Measurements from ENCODE around the gene HPN. TPM values are rescaled to one million over a fixed set of nuclear protein-coding genes. Genes with fewer than 3 reads are reported as not detected.

HPN gene
- total and polyA plus RNA-seq, 7 experiments from 2014 or later: not detected

GRCh38 chr19:35042056-35042730, 672 bp downstream of the HPN start:
- Histone ChIP-seq H3K36me3 (ENCODE audit: control insufficient read depth in 2 of 3, insufficient read depth in 3 of 3, low read length in 3 of 3) (no peaks in the 10 kb centered on the region), H3K9me3 (ENCODE audit: control insufficient read depth in 2 of 3, low read length in 3 of 3) (no peaks in the 10 kb centered on the region), H3K4me3 (ENCODE audit: low read length) (no peak overlapping the region), H3K27me3 (ENCODE audit: control insufficient read depth in 2 of 2, insufficient read depth in 2 of 2, low read length in 2 of 2) (no peaks in the 10 kb centered on the region), H3K27ac (ENCODE audit: low read depth, low read length) (no peak overlapping the region), H3K4me1 (ENCODE audit: control insufficient read depth in 2 of 2, insufficient read depth in 2 of 2, low read length in 2 of 2) (peaks cover 15 to 16% of the 10 kb centered on the region in 2 donors)
- ChIA-PET POLR2A (interaction anchor here (0.8 to 1.7 kb wide), 2 partner anchors 21 to 47 kb away, joined by 3 to 4 read pairs; no protein-coding TSS in a partner anchor), CTCF (no interaction called here)
- no peaks in the 10 kb centered on the region for H3K36me3 Mint-ChIP-seq
- peaks cover 0 to 33% (median 10%) of the 10 kb centered on the region in 5 donors for H3K27me3 Mint-ChIP-seq
- H3K4me3 Mint-ChIP-seq: peak overlapping the region in 7 of 10 donors; percentile 6 to 92 (median 25)
- peaks cover 0 to 3% (median 0%) of the 10 kb centered on the region in 11 donors for H3K9me3 Mint-ChIP-seq
- peaks cover 30 to 57% (median 51%) of the 10 kb centered on the region in 7 donors for H3K4me1 Mint-ChIP-seq
- peak overlapping the region in 3 of 9 donors; percentile 32 to 51 (median 36) for H3K27ac Mint-ChIP-seq
- ATAC-seq (no peak), DNase-seq (no peak)
- intact Hi-C loops (cut with micrococcal nuclease): loop anchor here (5.0 to 10.0 kb wide), 2 partner anchors 40 to 53 kb away; partner anchors contain the start of gene GRAMD1A (in 1 of the 2)

DNA sequence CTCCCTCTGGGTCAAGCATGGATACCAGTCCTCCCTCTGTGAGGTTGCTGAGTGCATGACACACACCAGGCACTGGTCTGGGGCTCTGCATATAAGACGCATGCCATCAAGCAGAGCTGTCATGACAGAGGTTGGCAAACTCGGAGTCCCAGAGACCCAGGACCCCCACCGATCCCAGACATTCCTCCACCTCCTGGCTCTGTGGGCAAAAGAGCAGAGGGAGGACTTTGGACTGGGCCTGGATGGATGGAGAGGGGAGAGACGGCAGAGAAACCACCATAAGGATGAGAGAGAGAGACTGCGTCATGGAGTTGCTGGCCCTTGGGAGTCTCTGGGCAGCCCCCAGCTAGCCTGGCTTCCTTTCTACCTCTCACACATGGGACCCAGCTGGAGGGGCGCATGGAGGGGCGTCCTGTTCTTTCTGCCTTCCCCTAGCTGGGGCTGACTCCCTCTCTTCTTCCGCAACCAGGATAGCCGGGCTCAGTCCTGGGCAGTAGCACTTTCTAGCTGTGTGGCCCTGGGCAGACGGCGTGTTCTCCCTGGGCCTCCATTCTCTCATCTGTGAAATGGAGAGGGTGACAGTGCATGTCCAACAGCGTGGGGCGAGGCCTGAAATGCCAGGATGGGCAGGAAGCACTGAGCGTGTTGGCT, 1.6 kb downstream of the HPN start:
- H3K27me3 ChIP-seq (ENCODE audit: control insufficient read depth in 2 of 2, insufficient read depth in 2 of 2, low read length in 2 of 2): no peaks in the 10 kb centered on the region
- peaks cover 0 to 3% (median 0%) of the 10 kb centered on the region in 11 donors for H3K9me3 Mint-ChIP-seq
- H3K36me3 Mint-ChIP-seq: no peaks in the 10 kb centered on the region
- peak overlapping the region in 4 of 10 donors; percentile 21 to 54 (median 47) for H3K4me3 Mint-ChIP-seq
- no peak overlapping the region for H3K27ac ChIP-seq (ENCODE audit: low read depth, low read length)
- H3K4me3 ChIP-seq (ENCODE audit: low read length): no peak overlapping the region
- no peak overlapping the region for H3K27ac Mint-ChIP-seq
- no peaks in the 10 kb centered on the region for H3K36me3 ChIP-seq (ENCODE audit: control insufficient read depth in 2 of 3, insufficient read depth in 3 of 3, low read length in 3 of 3)
- peaks cover 0 to 31% (median 10%) of the 10 kb centered on the region in 5 donors for H3K27me3 Mint-ChIP-seq
- DNase-seq (no peak), ATAC-seq (no peak)
- H3K4me1 ChIP-seq (ENCODE audit: control insufficient read depth in 2 of 2, insufficient read depth in 2 of 2, low read length in 2 of 2): peaks cover 15 to 16% of the 10 kb centered on the region in 2 donors
- no peaks in the 10 kb centered on the region for H3K9me3 ChIP-seq (ENCODE audit: control insufficient read depth in 2 of 3, low read length in 3 of 3)
- CTCF ChIA-PET: interaction anchor here (0.8 to 2.2 kb wide), 3 partner anchors 29 to 98 kb away, joined by 3 to 12 read pairs (median 8); no protein-coding TSS in a partner anchor
- POLR2A ChIA-PET: interaction anchor here (1.1 to 2.0 kb wide), 2 partner anchors 29 to 70 kb away, joined by 3 to 6 read pairs; no protein-coding TSS in a partner anchor
- intact Hi-C loops (cut with micrococcal nuclease): loop anchor here (5.0 to 10.0 kb wide), 2 partner anchors 41 to 52 kb away; partner anchors contain the start of gene GRAMD1A (in 1 of the 2)
- peaks cover 30 to 52% (median 48%) of the 10 kb centered on the region in 7 donors for H3K4me1 Mint-ChIP-seq

GRCh38 chr19:35043906-35044305, 2.4 kb downstream of the HPN start:
- Mint-ChIP-seq H3K4me3 (peak overlapping the region in 3 of 10 donors; percentile 24 to 49 (median 41)), H3K9me3 (peaks cover 0 to 3% (median 0%) of the 10 kb centered on the region in 11 donors), H3K27me3 (peaks cover 0 to 34% (median 10%) of the 10 kb centered on the region in 5 donors), H3K27ac (peak overlapping the region in 4 of 9 donors; percentile 40 to 78 (median 68)), H3K36me3 (no peaks in the 10 kb centered on the region), H3K4me1 (peaks cover 30 to 45% (median 44%) of the 10 kb centered on the region in 7 donors)
- Histone ChIP-seq H3K9me3 (ENCODE audit: control insufficient read depth in 2 of 3, low read length in 3 of 3) (no peaks in the 10 kb centered on the region), H3K4me3 (ENCODE audit: low read length) (no peak overlapping the region), H3K27me3 (ENCODE audit: control insufficient read depth in 2 of 2, insufficient read depth in 2 of 2, low read length in 2 of 2) (no peaks in the 10 kb centered on the region), H3K36me3 (ENCODE audit: control insufficient read depth in 2 of 3, insufficient read depth in 3 of 3, low read length in 3 of 3) (no peaks in the 10 kb centered on the region), H3K27ac (ENCODE audit: low read depth, low read length) (no peak overlapping the region), H3K4me1 (ENCODE audit: control insufficient read depth in 2 of 2, insufficient read depth in 2 of 2, low read length in 2 of 2) (peaks cover 15 to 16% of the 10 kb centered on the region in 2 donors)
- CTCF ChIA-PET: interaction anchor here (0.5 to 2.2 kb wide), 13 partner anchors 8 to 452 kb away, joined by 3 to 12 read pairs (median 3); partner anchors contain the start of gene ZNF30
- ATAC-seq: no peak
- intact Hi-C loops (cut with micrococcal nuclease): loop anchor here (1.0 to 10.0 kb wide), 6 partner anchors 13 to 71 kb away; partner anchors contain the start of genes GRAMD1A (in 1 of the 2) and SCN1B (in 1 of the 2)
- POLR2A ChIA-PET: interaction anchor here (0.7 to 2.0 kb wide), 4 partner anchors 12 to 71 kb away, joined by 3 to 6 read pairs (median 4); no protein-coding TSS in a partner anchor
- DNase-seq: no peak

DNA sequence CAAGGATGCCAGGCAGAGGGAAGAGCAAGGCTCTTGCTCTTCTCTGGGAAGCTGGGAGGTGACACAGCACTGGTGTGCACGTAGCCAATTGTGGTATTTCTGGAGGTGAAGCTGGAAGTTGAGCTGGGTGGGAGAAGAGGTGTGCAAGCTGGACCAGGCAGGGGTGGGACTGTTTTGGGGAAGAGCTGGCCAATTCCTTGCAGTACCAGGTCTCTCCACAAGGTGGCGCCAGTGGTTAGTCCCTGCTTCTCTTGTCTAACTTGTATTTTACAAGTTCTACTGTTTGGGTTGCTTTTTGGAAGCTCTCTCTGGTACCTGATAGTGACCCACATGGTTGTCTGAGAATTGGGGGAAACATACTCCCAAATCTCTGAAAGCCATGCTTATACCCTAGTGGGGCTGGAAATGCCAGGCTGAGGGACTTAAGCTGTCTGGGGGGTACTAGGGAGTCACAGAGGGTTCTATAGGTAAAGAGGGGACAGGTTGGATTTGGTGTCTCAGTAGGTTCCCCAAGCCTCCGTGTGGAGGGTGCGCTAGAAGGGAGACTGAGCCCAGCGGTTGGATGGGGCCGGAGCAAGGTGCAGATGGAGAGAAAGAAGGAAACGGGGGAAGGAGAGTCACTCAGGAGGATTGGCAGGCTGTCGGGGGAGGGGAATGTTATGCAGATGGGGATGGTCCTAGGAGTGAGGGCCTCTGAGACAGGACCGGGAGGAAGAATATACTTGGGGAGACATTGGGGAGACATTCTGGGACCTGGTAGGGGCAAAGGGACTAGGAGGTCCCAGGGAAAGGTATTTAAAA, 3.0 kb downstream of the HPN start:
- ChIA-PET CTCF (interaction anchor here (0.5 to 2.2 kb wide), 13 partner anchors 9 to 451 kb away, joined by 3 to 12 read pairs (median 3); partner anchors contain the start of gene ZNF30), POLR2A (interaction anchor here (0.6 to 2.0 kb wide), 6 partner anchors 13 to 72 kb away, joined by 3 to 6 read pairs (median 4); no protein-coding TSS in a partner anchor)
- Histone ChIP-seq H3K9me3 (ENCODE audit: control insufficient read depth in 2 of 3, low read length in 3 of 3) (no peaks in the 10 kb centered on the region), H3K4me1 (ENCODE audit: control insufficient read depth in 2 of 2, insufficient read depth in 2 of 2, low read length in 2 of 2) (peaks cover 15 to 16% of the 10 kb centered on the region in 2 donors), H3K27me3 (ENCODE audit: control insufficient read depth in 2 of 2, insufficient read depth in 2 of 2, low read length in 2 of 2) (no peaks in the 10 kb centered on the region), H3K27ac (ENCODE audit: low read depth, low read length) (no peak overlapping the region), H3K36me3 (ENCODE audit: control insufficient read depth in 2 of 3, insufficient read depth in 3 of 3, low read length in 3 of 3) (no peaks in the 10 kb centered on the region), H3K4me3 (ENCODE audit: low read length) (no peak overlapping the region)
- H3K27ac Mint-ChIP-seq: peak overlapping the region in 6 of 9 donors; percentile 40 to 88 (median 68)
- peaks cover 30 to 43% (median 38%) of the 10 kb centered on the region in 7 donors for H3K4me1 Mint-ChIP-seq
- H3K9me3 Mint-ChIP-seq: peaks cover 0 to 3% (median 0%) of the 10 kb centered on the region in 11 donors
- H3K4me3 Mint-ChIP-seq: peak overlapping the region in 5 of 10 donors; percentile 24 to 49 (median 29)
- no peaks in the 10 kb centered on the region for H3K36me3 Mint-ChIP-seq
- intact Hi-C loops (cut with micrococcal nuclease): loop anchor here (1.0 to 10.0 kb wide), 6 partner anchors 14 to 72 kb away; partner anchors contain the start of genes GRAMD1A (in 1 of the 2) and SCN1B (in 1 of the 2)
- peak in 7 of 9 donors; percentile 36 to 68 (median 50) for DNase-seq
- peaks cover 0 to 29% (median 10%) of the 10 kb centered on the region in 5 donors for H3K27me3 Mint-ChIP-seq
- peak; percentile 46 for ATAC-seq

DNA sequence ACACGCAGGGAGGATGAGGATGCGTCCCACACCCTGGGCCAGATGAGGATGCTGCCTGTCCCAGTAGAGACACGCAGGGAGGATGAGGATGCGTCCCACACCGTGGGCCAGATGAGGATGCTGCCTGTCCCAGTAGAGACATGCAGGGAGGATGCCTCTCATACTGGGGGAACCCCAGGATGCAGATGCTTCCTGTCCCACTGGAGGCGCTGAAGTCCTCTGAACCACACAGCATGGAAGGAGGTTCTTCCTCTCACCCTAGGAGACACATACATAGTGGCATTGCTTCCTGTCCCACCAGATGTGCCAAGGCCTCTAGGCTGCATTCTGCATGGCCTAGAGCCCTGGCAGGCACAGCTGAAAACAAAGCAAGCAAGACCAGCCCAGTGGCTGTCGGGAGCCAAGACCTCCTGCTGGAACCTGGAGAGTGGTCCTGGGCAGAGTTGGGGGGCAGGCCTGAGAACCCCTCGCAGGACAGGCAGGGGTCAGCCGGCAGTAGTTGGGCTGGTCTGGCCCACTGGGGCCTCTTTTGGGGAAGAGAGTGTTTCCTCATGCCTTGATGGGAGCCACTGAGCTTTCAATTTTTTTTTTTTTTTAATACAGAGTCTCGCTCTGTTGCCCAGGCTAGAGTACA, 4.3 kb downstream of the HPN start:
- peak; percentile 86 for ATAC-seq
- Mint-ChIP-seq H3K9me3 (peaks cover 0 to 3% (median 0%) of the 10 kb centered on the region in 11 donors), H3K27ac (peak overlapping the region in 3 of 9 donors; percentile 4 to 11 (median 9)), H3K4me1 (peaks cover 22 to 34% (median 29%) of the 10 kb centered on the region in 7 donors), H3K36me3 (no peaks in the 10 kb centered on the region), H3K4me3 (no peak overlapping the region), H3K27me3 (peaks cover 0 to 22% (median 3%) of the 10 kb centered on the region in 5 donors)
- intact Hi-C loops (cut with micrococcal nuclease): loop anchor here (2.0 to 10.0 kb wide), 4 partner anchors 15 to 73 kb away; partner anchors contain the start of gene SCN1B (in 1 of the 2)
- H3K4me1 ChIP-seq (ENCODE audit: control insufficient read depth in 2 of 2, insufficient read depth in 2 of 2, low read length in 2 of 2): peaks cover 5 to 13% of the 10 kb centered on the region in 2 donors
- no peaks in the 10 kb centered on the region for H3K9me3 ChIP-seq (ENCODE audit: control insufficient read depth in 2 of 3, low read length in 3 of 3)
- H3K4me3 ChIP-seq (ENCODE audit: low read length): no peak overlapping the region
- ChIA-PET POLR2A (interaction anchor here (0.6 kb wide), 1 partner anchor 136 kb away, joined by 4 read pairs; no protein-coding TSS in a partner anchor), CTCF (interaction anchor here (0.6 to 1.7 kb wide), 5 partner anchors 21 to 74 kb away, joined by 3 to 4 read pairs (median 3); no protein-coding TSS in a partner anchor)
- DNase-seq: peak in 6 of 9 donors; percentile 40 to 61 (median 54)
- H3K36me3 ChIP-seq (ENCODE audit: control insufficient read depth in 2 of 3, insufficient read depth in 3 of 3, low read length in 3 of 3): no peaks in the 10 kb centered on the region
- H3K27me3 ChIP-seq (ENCODE audit: control insufficient read depth in 2 of 2, insufficient read depth in 2 of 2, low read length in 2 of 2): no peaks in the 10 kb centered on the region
- H3K27ac ChIP-seq (ENCODE audit: low read depth, low read length): no peak overlapping the region
